Body of pancreas (tissue), 4 donors: ENCODE results near the gene ATRN. TPM values are rescaled to one million over a fixed set of nuclear protein-coding genes. Genes with fewer than 3 reads are reported as not detected.

Experiments used
- ATAC-seq: fragments of 150-250 bp; one replicate; pipeline ENCODE4 v1.9.1; 2016
- DNase-seq, 4 donors: peaks; one replicate each; pipeline ENCODE4 v3.0.0-alpha.2; 2019
- H3K27ac ChIP-seq, 4 donors: fragments of 200-600 bp; sonication (generic); 1 replicate in 3 of 4; 2 replicates in 1 of 4; pipeline versions ENCODE4 v1.5.1 to v1.6.1; 2016 to 2019; ENCODE audit warnings: mild to moderate bottlenecking in 1 of 4, mixed read lengths in 1 of 4, moderate library complexity in 1 of 4
- H3K27me3 ChIP-seq, 2 donors: fragments of 200-600 bp; sonication (generic); one replicate each; pipeline ENCODE4 v1.6.0; 2016; ENCODE audit warnings: mild to moderate bottlenecking in 1 of 2
- H3K36me3 ChIP-seq, 2 donors: fragments of 200-600 bp; sonication (generic); replicated peaks in 1 of 2; 2 replicates each; pipeline ENCODE4 v1.5.1; 2016; ENCODE audit warnings: low read depth in 2 of 2; ENCODE audit not compliant: insufficient read depth in 1 of 2
- H3K4me1 ChIP-seq: fragments of 200-600 bp; sonication (generic); one replicate; pipeline ENCODE4 v1.6.0; 2016
- H3K4me3 ChIP-seq, 2 donors: fragments of 200-600 bp; sonication (generic); 1 replicate in 1 of 2; 2 replicates in 1 of 2; pipeline ENCODE4 v1.5.1; 2016 to 2019
- H3K9me3 ChIP-seq, 3 donors: fragments of 200-600 bp; sonication (generic); 1 replicate in 2 of 3; 2 replicates in 1 of 3; pipeline ENCODE4 v1.5.1; 2016
- POLR2A ChIP-seq, 3 donors: fragments of 450-650 bp; IDR thresholded peaks; one replicate each; pipeline ENCODE4 v1.6.1; 2016; ENCODE audit warnings: antibody characterized with exemption in 3 of 3, mild to moderate bottlenecking in 2 of 3
- WGBS, 2 donors: methylation state at CpG; one replicate each; pipeline ENCODE4 v1.1.5; 2017; 5-methylcytosine and 5-hydroxymethylcytosine counted together
- intact Hi-C: fragments of 100-400 bp; cut with DNase I; formaldehyde crosslinking; loops from one replicate; pipeline ENCODE4 v1.15.1; 2023
- total RNA-seq, 2 donors: library from RNA; depleted of rRNA; stranded (reverse); fragments of >200 nt; gene quantifications; one replicate each; pipeline ENCODE4 v1.1.0, GENCODE V29; 2016
- TF ChIP-seq, protein P1 (sequence below), 7 experiments: fragments of 450-650 bp in 4 of 7; fragments of 200-600 bp in 3 of 7; sonication (generic) in 3 of 7; IDR thresholded peaks; one replicate each; pipeline ENCODE4 v1.5.1; 2016 to 2019; ENCODE audit warnings: antibody characterized with exemption in 7 of 7

The ATRN gene
- total RNA-seq, 2 donors from 2014 or later, result 17.6 to 18.8 TPM

GRCh38 chr20:3690413-3690812 lies 219.6 kb downstream of the ATRN start:
- H3K27ac ChIP-seq, result no peak overlapping the region
- no peak for ATAC-seq
- H3K4me3 ChIP-seq, result no peak overlapping the region
- intact Hi-C loops, result no loop called here
- 89 to 96% methylated on average over 3 of the region's 3 CpGs for WGBS, 2 donors
- H3K4me1 ChIP-seq, result no peaks in the 10 kb centered on the region
- no peaks in the 10 kb centered on the region for H3K36me3 ChIP-seq
- no peaks in the 10 kb centered on the region for H3K27me3 ChIP-seq
- TF ChIP-seq, protein P1, sequence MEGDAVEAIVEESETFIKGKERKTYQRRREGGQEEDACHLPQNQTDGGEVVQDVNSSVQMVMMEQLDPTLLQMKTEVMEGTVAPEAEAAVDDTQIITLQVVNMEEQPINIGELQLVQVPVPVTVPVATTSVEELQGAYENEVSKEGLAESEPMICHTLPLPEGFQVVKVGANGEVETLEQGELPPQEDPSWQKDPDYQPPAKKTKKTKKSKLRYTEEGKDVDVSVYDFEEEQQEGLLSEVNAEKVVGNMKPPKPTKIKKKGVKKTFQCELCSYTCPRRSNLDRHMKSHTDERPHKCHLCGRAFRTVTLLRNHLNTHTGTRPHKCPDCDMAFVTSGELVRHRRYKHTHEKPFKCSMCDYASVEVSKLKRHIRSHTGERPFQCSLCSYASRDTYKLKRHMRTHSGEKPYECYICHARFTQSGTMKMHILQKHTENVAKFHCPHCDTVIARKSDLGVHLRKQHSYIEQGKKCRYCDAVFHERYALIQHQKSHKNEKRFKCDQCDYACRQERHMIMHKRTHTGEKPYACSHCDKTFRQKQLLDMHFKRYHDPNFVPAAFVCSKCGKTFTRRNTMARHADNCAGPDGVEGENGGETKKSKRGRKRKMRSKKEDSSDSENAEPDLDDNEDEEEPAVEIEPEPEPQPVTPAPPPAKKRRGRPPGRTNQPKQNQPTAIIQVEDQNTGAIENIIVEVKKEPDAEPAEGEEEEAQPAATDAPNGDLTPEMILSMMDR (IDR thresholded peaks at IDR 0.05), result no peak
- DNase-seq, result no peak
- H3K9me3 ChIP-seq, result no peaks in the 10 kb centered on the region

DNA sequence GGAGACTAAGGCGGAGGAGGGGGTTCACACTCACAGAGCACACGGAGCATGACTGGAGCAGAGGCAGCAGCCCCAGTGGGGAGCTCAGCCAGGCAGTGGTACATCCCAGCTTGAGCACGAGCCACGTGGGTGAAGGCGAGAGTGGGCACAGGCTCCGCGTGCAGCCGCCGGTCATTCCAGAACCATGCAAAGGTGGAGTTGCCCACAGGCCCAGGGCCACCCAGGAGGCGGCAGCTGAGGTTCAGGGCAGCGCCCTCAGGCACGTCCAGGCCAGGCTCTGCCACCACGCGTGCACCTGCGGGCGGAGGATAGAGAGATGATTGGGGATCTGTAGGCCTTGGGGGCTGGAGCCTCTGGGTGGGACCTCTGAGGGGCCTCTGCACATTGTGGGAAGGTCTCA lies 220.5 kb downstream of the ATRN start:
- no peak overlapping the region for H3K4me3 ChIP-seq
- no peaks in the 10 kb centered on the region for H3K27me3 ChIP-seq
- no peak for ATAC-seq
- H3K9me3 ChIP-seq, result no peaks in the 10 kb centered on the region
- no peak overlapping the region for H3K27ac ChIP-seq
- no peaks in the 10 kb centered on the region for H3K4me1 ChIP-seq
- no peaks in the 10 kb centered on the region for H3K36me3 ChIP-seq
- TF ChIP-seq POLR2A (IDR thresholded peaks at IDR 0.05), result no peak
- TF ChIP-seq, protein P1 (IDR thresholded peaks at IDR 0.05), result no peak
- intact Hi-C loops, result no loop called here
- no peak for DNase-seq
- WGBS, 2 donors, result 87 to 89% methylated on average over 9 to 16 of the region's 16 CpGs

GRCh38 chr20:3691897-3692296 lies 221.1 kb downstream of the ATRN start:
- 70 to 90% methylated on average over 2 to 9 of the region's 9 CpGs for WGBS, 2 donors
- intact Hi-C loops, result no loop called here
- no peak overlapping the region for H3K27ac ChIP-seq
- H3K4me3 ChIP-seq, result no peak overlapping the region
- no peaks in the 10 kb centered on the region for H3K4me1 ChIP-seq
- no peak for DNase-seq
- no peak for ATAC-seq
- H3K36me3 ChIP-seq, result no peaks in the 10 kb centered on the region
- H3K27me3 ChIP-seq, result no peaks in the 10 kb centered on the region
- H3K9me3 ChIP-seq, result no peaks in the 10 kb centered on the region
- TF ChIP-seq POLR2A (IDR thresholded peaks at IDR 0.05), result no peak
- TF ChIP-seq, protein P1 (IDR thresholded peaks at IDR 0.05), result no peak

GRCh38 chr20:3692706-3693294 lies 222.0 kb downstream of the ATRN start:
- Histone ChIP-seq H3K27me3 (no peaks in the 10 kb centered on the region), H3K4me1 (no peaks in the 10 kb centered on the region), H3K36me3 (no peaks in the 10 kb centered on the region), H3K9me3 (no peaks in the 10 kb centered on the region), H3K4me3 (no peak overlapping the region), H3K27ac (no peak overlapping the region)
- 92% methylated on average over 22 of the region's 23 CpGs; no CpG with 5 or more reads in 1 of the 2 donors for WGBS, 2 donors
- no peak for DNase-seq
- TF ChIP-seq, protein P1 (IDR thresholded peaks at IDR 0.05), result no peak
- TF ChIP-seq POLR2A (IDR thresholded peaks at IDR 0.05), result no peak
- ATAC-seq, result no peak
- intact Hi-C loops, result no loop called here

- no peak overlapping the region for H3K27ac ChIP-seq
- ATAC-seq, result no peak
- no peak overlapping the region for H3K4me3 ChIP-seq
- intact Hi-C loops, result no loop called here
- TF ChIP-seq POLR2A (IDR thresholded peaks at IDR 0.05), result no peak
- TF ChIP-seq, protein P1 (IDR thresholded peaks at IDR 0.05), result no peak
- H3K4me1 ChIP-seq, result no peaks in the 10 kb centered on the region
- H3K27me3 ChIP-seq, result no peaks in the 10 kb centered on the region
- no peaks in the 10 kb centered on the region for H3K9me3 ChIP-seq
- H3K36me3 ChIP-seq, result no peaks in the 10 kb centered on the region
- no peak for DNase-seq
- 70 to 71% methylated on average over 8 to 11 of the region's 13 CpGs for WGBS, 2 donors
These were observed 222.6 kb downstream of the ATRN start for GRCh38 chr20:3693376-3693775.
